HG03039 (cell line): Measurements from ENCODE around the gene DOCK3.
"Not testable (repeated sequence)": the region's sequence is repeated elsewhere in the genome, so short reads cannot be mapped to it uniquely, and the experiment has no call there.

Source experiments
- ATAC-seq: cut with Tn5 transposase; IDR thresholded peaks from one replicate; pipeline ENCODE4 v1.9.1; 2021; ENCODE audit warnings: mild to moderate bottlenecking, moderate library complexity; ENCODE audit not compliant: unreplicated experiment

Gene DOCK3

GRCh38 chr3:51075221-51075775, 400.6 kb downstream of the DOCK3 start:
- ATAC-seq: no peak

DNA sequence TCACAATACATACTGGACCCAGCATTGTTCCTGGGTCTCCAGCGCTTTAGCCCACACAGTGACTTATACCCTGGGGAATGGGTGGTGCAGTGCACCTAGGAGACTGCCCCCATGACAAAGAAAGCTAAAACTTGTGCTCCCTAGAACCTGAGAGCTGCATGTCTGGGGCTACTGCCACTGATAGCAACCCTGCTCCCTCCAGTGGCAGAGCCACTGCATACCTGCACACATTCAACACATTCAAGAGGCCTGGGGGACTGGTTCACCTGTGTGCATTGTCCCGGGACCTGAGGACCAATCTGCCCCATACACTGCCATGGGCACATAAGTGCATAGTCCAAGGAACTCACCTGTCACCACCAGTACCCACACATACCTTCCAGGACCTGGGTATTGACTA, 407.6 kb downstream of the DOCK3 start:
- no peak for ATAC-seq

DNA sequence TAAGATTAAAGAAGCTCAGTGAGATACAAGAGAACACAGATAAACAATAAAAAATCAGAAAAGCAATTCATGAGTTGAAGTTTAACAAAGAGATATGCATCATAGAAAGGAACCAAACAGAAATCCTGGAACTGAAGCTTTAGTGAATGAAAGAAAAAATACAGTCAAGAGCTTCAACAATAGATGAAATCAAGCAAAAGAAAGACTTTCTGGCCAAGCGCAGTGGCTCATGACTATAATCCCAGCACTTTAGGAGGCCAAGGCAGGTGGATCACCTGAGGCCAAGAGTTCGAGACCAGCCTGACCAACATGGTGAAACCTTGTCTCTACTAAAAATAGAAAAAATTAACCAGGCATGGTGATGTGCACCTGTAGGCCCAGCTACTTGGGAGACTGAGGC, 408.8 kb downstream of the DOCK3 start:
- ATAC-seq: no peak

DNA sequence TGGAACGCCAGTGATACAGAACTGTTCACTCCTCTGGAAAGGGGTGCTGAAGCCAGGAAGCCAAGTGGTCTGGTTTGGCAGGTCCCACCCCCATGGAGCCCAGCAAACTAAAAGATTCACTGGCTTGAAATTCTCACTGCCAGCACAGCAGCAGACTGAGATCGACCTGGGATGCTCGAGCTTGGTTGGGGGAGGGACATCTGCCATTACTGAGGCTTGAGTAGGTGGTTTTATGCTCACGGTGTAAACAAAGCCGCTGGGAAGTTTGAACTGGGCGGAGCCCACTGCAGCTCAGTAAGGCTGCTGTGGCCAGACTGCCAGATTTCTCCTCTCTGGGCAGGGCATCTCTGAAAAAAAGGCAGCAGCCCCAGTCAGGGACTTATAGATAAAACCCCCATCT, 417.4 kb downstream of the DOCK3 start:
- ATAC-seq: not testable (repeated sequence)

DNA sequence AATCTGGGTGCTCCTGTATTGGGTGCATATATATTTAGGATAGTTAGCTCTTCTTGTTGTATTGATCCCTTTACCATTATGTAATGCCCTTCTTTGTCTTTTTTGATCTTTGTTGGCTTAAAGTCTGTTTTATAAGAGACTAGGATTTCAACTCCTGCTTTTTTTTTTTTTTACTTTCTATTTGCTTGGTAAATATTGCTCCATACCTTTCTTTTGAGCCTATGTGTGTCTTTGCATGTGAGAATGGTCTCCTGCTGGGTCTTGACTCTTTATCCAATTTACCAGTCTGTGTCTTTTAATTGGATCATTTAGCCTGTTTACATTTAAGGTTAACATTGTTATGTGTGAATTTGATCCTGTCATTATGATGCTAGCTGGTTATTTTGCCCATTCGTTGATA, 420.1 kb downstream of the DOCK3 start:
- ATAC-seq: not testable (repeated sequence)

GRCh38 chr3:51099794-51100535, 425.2 kb downstream of the DOCK3 start:
- ATAC-seq: no peak

- no peak for ATAC-seq
These were observed 425.8 kb downstream of the DOCK3 start for GRCh38 chr3:51100536-51100851.

DNA sequence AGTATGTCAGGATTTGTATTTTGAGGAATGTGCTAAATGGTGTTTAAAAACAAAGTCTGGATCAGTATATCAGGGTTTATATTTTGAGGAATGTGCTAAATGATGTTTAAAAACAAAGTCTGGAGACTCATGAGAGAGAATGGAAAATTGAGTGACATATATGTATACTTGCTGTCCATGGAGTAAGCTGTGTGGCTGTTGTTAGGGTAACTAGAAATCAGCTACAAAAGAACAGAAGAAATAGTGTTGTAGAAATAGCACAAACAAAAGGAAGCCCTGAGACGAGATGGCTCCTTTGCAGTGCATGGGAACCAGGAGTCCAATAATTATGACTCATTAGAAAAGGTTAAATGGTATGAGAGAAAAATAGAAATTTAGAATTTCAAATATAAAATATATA, 427.7 kb downstream of the DOCK3 start:
- ATAC-seq: no peak

DNA sequence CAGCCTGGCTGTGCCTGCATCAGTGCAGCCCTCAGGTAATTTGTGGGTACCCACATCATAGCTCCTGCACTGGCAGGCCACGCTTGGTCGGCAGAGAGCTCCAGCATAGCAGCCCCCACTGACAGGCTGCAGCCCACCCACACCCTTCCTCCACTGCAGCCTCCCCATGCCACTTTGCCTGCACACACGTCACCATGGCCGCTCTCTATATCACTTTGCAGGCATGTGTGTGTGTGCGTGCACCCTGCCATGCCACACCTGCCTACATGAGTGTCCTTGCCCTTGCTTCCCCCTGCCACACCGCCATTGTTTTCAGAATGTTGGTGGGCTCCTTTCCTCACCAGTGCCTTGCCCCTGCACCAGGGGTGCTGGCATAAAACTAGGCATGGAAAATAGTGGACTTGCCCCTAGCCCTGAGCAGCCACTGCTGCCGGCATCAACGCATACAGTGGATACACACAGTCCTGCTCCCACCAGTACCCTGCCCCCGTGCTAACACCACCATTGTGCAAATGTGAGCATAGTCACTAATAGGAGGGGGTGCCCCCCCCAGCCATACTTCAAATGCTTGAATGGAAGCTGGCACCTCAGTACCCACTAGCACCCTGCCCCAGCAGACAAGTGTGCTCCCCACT, 431.6 kb downstream of the DOCK3 start:
- ATAC-seq: no peak

- ATAC-seq: no peak
These were observed 435.9 kb downstream of the DOCK3 start for GRCh38 chr3:51110586-51110985.

DNA sequence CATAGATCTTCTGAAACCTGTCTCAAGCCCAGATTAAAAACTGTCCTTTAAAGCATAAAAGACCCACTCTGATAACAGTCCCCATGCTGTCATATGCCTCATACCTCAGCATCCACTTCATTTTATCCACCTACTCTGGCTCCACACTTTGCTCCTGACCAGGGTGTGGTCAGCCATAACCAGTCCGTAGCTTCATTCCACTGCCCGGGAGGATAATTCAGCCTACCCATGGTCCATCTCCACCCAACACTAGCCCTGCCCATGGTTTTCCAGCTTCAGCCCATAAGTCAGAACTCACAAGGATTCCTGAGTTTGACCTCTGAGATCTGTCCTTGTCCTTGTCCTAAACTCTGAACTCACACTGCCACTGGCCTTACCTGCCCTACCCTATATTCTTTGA, 448.2 kb downstream of the DOCK3 start:
- ATAC-seq: no peak

- ATAC-seq: no peak
These were observed 448.8 kb downstream of the DOCK3 start for GRCh38 chr3:51123531-51123930.

- ATAC-seq: not testable (repeated sequence)
These were observed 456.9 kb downstream of the DOCK3 start for GRCh38 chr3:51131607-51132006.

DNA sequence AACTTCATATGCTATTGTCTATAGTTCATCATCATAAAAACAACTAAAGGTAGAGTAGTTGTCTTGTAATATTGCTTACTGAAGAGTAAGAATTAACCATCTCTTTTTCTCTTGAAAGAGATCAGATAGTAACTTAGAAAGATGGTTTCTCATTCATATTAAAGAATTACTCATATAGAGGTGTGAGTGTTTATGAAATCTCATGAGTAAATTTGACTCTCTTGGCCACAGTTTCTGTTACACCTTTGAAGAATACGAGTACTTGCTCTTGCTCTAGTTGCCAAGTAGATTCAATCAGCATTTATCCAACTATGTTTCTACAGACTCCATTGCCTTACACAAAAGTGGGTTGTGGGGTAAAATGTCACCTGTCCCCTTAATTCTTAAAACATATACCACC, 463.0 kb downstream of the DOCK3 start:
- ATAC-seq: no peak

GRCh38 chr3:51139616-51140015, 464.9 kb downstream of the DOCK3 start:
- ATAC-seq: no peak

DNA sequence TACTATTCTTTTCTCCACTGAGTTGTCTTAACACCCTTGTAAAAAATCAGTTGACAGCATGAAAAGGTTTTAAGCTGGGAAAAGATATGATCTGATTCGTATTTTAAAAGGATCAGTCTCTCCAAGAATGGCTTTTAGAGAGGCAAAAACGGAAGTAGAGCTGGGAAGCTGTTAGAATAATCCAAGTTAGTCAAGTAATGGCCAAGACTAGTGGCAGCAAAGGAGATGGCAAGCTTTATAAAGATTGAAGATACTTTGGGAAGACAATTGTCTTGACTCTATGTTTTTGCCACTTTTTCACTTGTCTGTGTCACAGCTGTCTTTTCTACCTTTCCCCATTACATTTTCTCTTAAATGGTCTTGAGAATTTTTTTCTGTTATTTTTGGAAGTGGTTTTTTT, 466.8 kb downstream of the DOCK3 start:
- ATAC-seq: no peak

- no peak for ATAC-seq
These were observed 471.3 kb downstream of the DOCK3 start for GRCh38 chr3:51145811-51146585.

DNA sequence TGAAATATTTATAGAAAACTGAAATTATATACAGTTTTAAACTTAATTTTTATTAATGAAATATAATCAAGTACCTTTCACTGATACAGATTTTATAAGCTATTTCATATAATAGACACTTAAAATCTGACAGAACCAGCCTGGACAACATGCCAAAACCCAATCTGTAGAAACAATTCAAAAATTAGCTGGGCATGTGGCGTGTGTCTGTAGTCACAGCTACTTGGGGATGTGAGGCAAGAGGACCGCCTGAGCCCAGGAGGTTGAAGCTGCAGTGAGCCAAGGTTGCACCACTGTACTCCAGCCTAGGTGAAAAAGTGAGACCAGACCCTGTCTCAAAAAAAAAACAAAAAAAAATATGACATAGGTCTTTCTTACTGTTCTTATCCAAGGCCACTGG, 472.1 kb downstream of the DOCK3 start:
- ATAC-seq: no peak

- ATAC-seq: no peak
These were observed 481.4 kb downstream of the DOCK3 start for GRCh38 chr3:51156147-51156546.

- no peak for ATAC-seq
These were observed 488.3 kb downstream of the DOCK3 start for GRCh38 chr3:51163051-51163450.

GRCh38 chr3:51173518-51174271, 499.0 kb downstream of the DOCK3 start:
- no peak for ATAC-seq
